Peyer's patch (tissue), 4 donors: Measurements from ENCODE around the gene NOXO1. TPM values are rescaled to one million over a fixed set of nuclear protein-coding genes. Genes with fewer than 3 reads are reported as not detected.

Source experiments
- DNase-seq, 3 donors: peaks; one replicate each; pipeline ENCODE4 v3.0.0-alpha.2; 2017 to 2019
- H3K27ac ChIP-seq, 4 donors: fragments of 200-600 bp; sonication (generic); one replicate each; pipeline ENCODE4 v1.5.1; 2016 to 2019
- H3K27me3 ChIP-seq, 2 donors: fragments of 200-600 bp; sonication (generic); one replicate each; pipeline ENCODE4 v1.5.1; 2019
- H3K36me3 ChIP-seq, 3 donors: fragments of 200-600 bp; sonication (generic); one replicate each; pipeline ENCODE4 v1.5.1; 2016 to 2019
- H3K4me1 ChIP-seq, 4 donors: fragments of 200-600 bp; sonication (generic); one replicate each; pipeline ENCODE4 v1.5.1; 2016 to 2019
- H3K4me3 ChIP-seq, 4 donors: fragments of 200-600 bp; sonication (generic); 1 replicate in 3 of 4; 2 replicates in 1 of 4; pipeline ENCODE4 v1.5.1; 2016 to 2019; ENCODE audit warnings: mild to moderate bottlenecking in 1 of 4
- H3K9me3 ChIP-seq, 4 donors: fragments of 200-600 bp; sonication (generic); one replicate each; pipeline ENCODE4 v1.5.1; 2016 to 2019; ENCODE audit warnings: mild to moderate bottlenecking in 1 of 4
- POLR2A ChIP-seq, 2 donors: fragments of 450-650 bp; IDR thresholded peaks; one replicate each; pipeline ENCODE4 v1.5.1; 2017; ENCODE audit warnings: antibody characterized with exemption in 2 of 2, mild to moderate bottlenecking in 2 of 2, moderate library complexity in 2 of 2
- total RNA-seq, 4 donors: library from RNA; depleted of rRNA; stranded (reverse); fragments of >200 nt; gene quantifications; one replicate each; pipeline ENCODE4 v1.1.0, GENCODE V29; 2016
- TF ChIP-seq, protein P1 (sequence below), 6 experiments: fragments of 450-650 bp in 4 of 6; fragments of 200-600 bp in 2 of 6; sonication (generic) in 1 of 6; IDR thresholded peaks; one replicate each; pipeline ENCODE4 v1.5.1; 2017 to 2019; ENCODE audit warnings: antibody characterized with exemption in 6 of 6, mild to moderate bottlenecking in 3 of 6, moderate library complexity in 1 of 6

NOXO1 gene
- total RNA-seq, 4 donors from 2014 or later = 8.6 to 23.1 (median 11.3) TPM

DNA sequence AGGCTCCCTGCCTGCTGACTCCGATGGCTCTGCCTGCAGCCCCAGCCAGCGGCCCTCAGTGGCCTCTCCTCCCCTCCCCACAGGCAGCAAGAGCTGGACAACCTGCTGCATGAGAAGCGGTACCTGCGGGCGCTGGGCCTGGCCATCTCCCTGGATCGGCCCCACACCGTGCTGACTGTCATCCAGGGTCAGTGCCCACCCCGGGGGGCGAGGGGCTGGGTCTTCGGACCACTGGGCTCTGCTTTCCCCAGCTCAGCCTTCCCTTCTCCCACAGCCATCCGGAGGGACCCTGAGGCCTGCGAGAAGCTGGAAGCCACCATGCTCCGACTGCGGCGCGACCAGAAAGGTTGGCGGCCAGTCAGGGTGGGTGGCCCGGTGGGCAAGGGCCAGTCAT, 3.4 kb downstream of the NOXO1 start:
- no peak for DNase-seq
- Histone ChIP-seq H3K4me1 (peaks cover under 1 to 46% (median 5%) of the 10 kb centered on the region in 4 donors), H3K27me3 (no peaks in the 10 kb centered on the region), H3K9me3 (no peaks in the 10 kb centered on the region), H3K4me3 (no peak overlapping the region), H3K27ac (no peak overlapping the region), H3K36me3 (peaks cover 0 to 47% (median 0%) of the 10 kb centered on the region in 3 donors)
- TF ChIP-seq, protein P1, sequence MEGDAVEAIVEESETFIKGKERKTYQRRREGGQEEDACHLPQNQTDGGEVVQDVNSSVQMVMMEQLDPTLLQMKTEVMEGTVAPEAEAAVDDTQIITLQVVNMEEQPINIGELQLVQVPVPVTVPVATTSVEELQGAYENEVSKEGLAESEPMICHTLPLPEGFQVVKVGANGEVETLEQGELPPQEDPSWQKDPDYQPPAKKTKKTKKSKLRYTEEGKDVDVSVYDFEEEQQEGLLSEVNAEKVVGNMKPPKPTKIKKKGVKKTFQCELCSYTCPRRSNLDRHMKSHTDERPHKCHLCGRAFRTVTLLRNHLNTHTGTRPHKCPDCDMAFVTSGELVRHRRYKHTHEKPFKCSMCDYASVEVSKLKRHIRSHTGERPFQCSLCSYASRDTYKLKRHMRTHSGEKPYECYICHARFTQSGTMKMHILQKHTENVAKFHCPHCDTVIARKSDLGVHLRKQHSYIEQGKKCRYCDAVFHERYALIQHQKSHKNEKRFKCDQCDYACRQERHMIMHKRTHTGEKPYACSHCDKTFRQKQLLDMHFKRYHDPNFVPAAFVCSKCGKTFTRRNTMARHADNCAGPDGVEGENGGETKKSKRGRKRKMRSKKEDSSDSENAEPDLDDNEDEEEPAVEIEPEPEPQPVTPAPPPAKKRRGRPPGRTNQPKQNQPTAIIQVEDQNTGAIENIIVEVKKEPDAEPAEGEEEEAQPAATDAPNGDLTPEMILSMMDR (IDR thresholded peaks at IDR 0.05) = no peak
- no peak for TF ChIP-seq POLR2A (IDR thresholded peaks at IDR 0.05)

DNA sequence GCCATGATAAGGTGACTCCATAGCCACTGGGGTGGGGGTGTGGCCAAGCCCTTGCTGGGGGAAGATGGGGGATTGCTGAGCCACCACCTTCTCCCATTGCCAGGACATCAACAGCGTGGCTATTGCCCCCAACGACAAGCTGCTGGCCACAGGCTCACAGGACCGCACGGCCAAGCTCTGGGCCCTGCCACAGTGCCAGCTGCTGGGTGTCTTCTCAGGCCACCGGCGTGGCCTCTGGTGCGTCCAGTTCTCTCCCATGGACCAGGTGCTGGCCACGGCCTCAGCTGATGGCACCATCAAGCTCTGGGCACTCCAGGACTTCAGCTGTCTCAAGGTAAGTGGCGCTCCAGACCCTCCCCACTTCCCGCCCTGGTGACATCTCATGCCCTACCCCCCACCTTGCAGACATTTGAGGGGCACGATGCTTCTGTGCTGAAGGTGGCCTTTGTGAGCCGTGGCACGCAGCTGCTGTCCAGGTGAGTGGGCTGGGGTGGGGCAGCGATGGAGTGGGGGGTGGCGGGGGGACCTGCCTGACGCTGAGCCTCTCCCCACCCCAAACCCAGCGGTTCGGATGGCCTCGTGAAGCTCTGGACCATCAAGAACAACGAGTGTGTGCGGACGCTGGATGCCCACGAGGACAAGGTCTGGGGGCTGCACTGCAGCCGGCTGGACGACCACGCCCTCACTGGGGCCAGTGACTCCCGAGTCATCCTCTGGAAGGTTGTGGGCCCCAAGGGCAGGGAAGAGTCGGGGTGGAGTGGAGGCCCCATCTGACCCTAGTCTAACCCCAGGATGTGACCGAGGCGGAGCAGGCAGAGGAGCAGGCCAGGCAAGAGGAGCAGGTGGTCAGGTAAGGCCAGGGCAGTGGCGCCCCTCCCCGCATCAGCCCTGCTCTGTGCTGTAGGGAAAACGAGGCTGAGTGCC, 4.1 kb downstream of the NOXO1 start:
- DNase-seq = no peak
- no peaks in the 10 kb centered on the region for H3K27me3 ChIP-seq
- TF ChIP-seq POLR2A (IDR thresholded peaks at IDR 0.05) = no peak
- TF ChIP-seq, protein P1 (IDR thresholded peaks at IDR 0.05) = no peak
- H3K9me3 ChIP-seq = no peaks in the 10 kb centered on the region
- H3K4me3 ChIP-seq = no peak overlapping the region
- H3K36me3 ChIP-seq = peaks cover 0 to 47% (median 0%) of the 10 kb centered on the region in 3 donors
- peaks cover 3 to 45% (median 11%) of the 10 kb centered on the region in 4 donors for H3K4me1 ChIP-seq
- H3K27ac ChIP-seq = no peak overlapping the region

DNA sequence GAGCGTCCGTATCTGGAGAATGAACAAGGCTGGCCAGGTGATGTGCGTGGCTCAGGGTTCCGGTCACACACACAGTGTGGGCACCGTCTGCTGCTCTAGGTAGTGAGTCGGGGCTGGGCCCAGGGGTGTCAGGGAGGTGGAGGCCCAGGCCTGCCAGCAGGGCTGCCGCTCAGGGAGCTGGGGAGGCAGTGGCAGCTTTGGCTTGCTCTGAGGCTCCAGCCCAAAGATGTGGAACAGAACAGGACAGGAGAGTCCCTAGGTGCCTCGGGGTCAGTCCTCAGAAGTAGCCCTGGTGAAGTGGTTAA, 5.1 kb downstream of the NOXO1 start:
- TF ChIP-seq, protein P1 (IDR thresholded peaks at IDR 0.05) = no peak
- no peak for TF ChIP-seq POLR2A (IDR thresholded peaks at IDR 0.05)
- Histone ChIP-seq H3K27me3 (no peaks in the 10 kb centered on the region), H3K9me3 (no peaks in the 10 kb centered on the region), H3K4me3 (no peak overlapping the region), H3K27ac (no peak overlapping the region), H3K36me3 (peaks cover 0 to 47% (median 0%) of the 10 kb centered on the region in 3 donors), H3K4me1 (peaks cover 3 to 38% (median 13%) of the 10 kb centered on the region in 4 donors)
- no peak for DNase-seq

DNA sequence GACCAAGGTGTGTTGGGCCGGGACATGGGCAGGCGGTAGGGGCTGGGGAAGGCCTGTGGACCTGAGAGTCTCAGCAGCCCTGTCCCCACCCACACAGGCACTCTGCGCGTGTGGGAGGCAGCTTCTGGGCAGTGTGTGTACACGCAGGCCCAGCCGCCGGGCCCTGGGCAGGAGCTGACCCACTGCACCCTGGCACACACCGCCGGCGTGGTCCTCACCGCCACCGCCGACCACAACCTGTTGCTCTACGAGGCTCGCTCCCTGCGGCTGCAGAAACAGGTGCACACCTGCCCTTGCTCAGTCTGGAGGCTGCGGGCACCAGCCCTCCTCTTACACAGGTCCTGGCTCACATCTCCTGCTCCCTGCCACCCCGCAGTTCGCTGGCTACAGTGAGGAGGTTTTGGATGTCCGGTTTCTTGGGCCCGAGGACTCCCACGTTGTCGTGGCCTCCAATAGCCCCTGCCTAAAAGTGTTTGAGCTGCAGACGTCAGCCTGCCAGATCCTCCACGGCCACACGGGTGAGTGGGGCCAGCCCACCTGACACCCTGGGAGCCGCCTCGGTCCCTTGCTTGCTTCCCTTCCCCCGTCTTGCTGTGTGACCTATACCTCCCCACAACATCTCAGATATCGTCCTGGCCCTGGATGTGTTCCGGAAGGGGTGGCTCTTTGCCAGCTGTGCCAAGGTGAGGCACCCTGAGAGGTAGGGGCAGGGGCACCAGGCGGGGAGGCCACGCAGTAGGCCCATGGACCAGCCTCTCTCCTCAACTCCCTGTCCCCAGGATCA, 5.6 kb downstream of the NOXO1 start:
- no peak overlapping the region for H3K4me3 ChIP-seq
- TF ChIP-seq, protein P1 (IDR thresholded peaks at IDR 0.05) = no peak
- no peak for TF ChIP-seq POLR2A (IDR thresholded peaks at IDR 0.05)
- H3K36me3 ChIP-seq = peaks cover 0 to 47% (median 0%) of the 10 kb centered on the region in 3 donors
- H3K4me1 ChIP-seq = peaks cover 3 to 38% (median 15%) of the 10 kb centered on the region in 4 donors
- no peak for DNase-seq
- no peak overlapping the region for H3K27ac ChIP-seq
- H3K27me3 ChIP-seq = no peaks in the 10 kb centered on the region
- H3K9me3 ChIP-seq = no peaks in the 10 kb centered on the region

DNA sequence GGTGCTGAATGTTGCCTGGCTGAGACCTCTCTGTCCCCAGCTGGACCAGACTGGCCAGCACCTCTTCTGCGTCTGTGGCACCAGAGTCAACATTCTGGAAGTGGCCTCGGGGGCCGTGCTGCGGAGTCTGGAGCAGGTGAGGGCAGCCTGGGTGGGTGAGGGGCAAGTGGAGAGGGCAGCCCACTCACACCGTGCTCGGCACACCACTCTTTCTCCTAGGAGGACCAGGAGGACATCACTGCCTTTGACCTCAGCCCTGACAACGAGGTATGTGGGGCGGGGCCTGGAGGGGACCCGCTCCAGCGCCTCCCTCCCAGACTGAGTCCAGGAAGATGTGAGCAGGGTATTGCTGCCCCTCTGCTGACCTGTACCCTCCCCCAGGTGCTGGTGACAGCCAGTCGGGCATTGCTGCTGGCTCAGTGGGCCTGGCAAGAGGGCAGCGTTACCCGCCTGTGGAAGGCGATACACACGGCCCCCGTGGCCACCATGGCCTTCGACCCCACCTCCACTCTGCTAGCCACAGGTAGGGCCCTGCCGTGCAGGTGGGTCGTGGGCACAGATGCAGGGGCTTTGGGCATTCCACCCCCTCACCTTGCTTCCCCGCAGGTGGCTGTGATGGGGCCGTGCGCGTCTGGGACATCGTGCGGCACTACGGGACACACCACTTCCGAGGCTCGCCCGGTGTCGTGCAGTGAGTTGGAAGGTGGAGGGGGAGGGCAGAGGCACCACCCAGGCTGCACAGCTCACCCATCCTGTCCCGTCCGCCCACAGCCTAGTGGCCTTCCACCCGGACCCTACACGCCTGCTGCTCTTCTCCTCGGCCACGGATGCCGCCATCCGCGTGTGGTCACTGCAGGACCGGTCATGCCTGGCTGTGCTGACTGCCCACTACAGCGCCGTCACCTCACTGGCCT, 6.9 kb downstream of the NOXO1 start:
- TF ChIP-seq, protein P1 (IDR thresholded peaks at IDR 0.05) = no peak
- no peak for TF ChIP-seq POLR2A (IDR thresholded peaks at IDR 0.05)

More for the DNA sequence above, 6.9 kb downstream of the NOXO1 start:
- H3K27me3 ChIP-seq = no peaks in the 10 kb centered on the region
- no peak overlapping the region for H3K4me3 ChIP-seq
- peaks cover 3 to 26% (median 15%) of the 10 kb centered on the region in 4 donors for H3K4me1 ChIP-seq
- DNase-seq = no peak
- H3K9me3 ChIP-seq = no peaks in the 10 kb centered on the region
- no peak overlapping the region for H3K27ac ChIP-seq
- peaks cover 0 to 47% (median 0%) of the 10 kb centered on the region in 3 donors for H3K36me3 ChIP-seq
